H1 (cell line): ENCODE measurements around the gene GALNT15. TPM values are rescaled to one million over a fixed set of nuclear protein-coding genes. Genes with fewer than 3 reads are reported as not detected.

Source experiments
- CTCF ChIA-PET: fragments of 300-600 bp; sonication (Branson Sonifier 250); formaldehyde crosslinking; loops from one replicate; lab custom pipeline; 2021; ENCODE audit not compliant: partially characterized antibody; lab: Charles Lee
- POLR2A ChIA-PET: fragments of 300-600 bp; sonication (Branson Sonifier 250); formaldehyde crosslinking; loops from one replicate; lab custom pipeline; 2021; ENCODE audit warnings: inconsistent platforms; ENCODE audit not compliant: partially characterized antibody; lab: Charles Lee
- DNase-seq, 2 experiments: peaks; one replicate each; pipeline versions ENCODE4 v3.0.0 to v3.0.0-alpha.2; 2010 to 2022; ENCODE audit warnings: low spot score in 2 of 2, low read depth in 1 of 2, mixed read lengths in 1 of 2
- FAIRE-seq: peaks from 2 replicates; lab custom pipeline; 2011; peaks lifted over from hg19 to GRCh38; lab: Jason Lieb, UNC
- H2AFZ ChIP-seq: 2 replicates; pipeline ENCODE4 v1.8.1; 2012; ENCODE audit warnings: low read length, inconsistent platforms
- H2AK5ac ChIP-seq: 2 replicates; pipeline ENCODE4 v1.6.1; 2013; ENCODE audit warnings: low read depth, low read length
- H2BK120ac ChIP-seq: replicated peaks from 2 replicates; pipeline ENCODE3; 2013; ENCODE audit warnings: low read depth, low read length, inconsistent platforms
- H2BK12ac ChIP-seq: 2 replicates; pipeline ENCODE4 v1.6.1; 2013; ENCODE audit warnings: low read depth, low read length
- H2BK15ac ChIP-seq: 2 replicates; pipeline ENCODE4 v1.6.1; 2013; ENCODE audit warnings: low read length
- H2BK20ac ChIP-seq: 2 replicates; pipeline ENCODE4 v1.6.1; 2013; ENCODE audit warnings: low read length
- H2BK5ac ChIP-seq: 2 replicates; pipeline ENCODE4 v1.6.1; 2013; ENCODE audit warnings: low read depth, low read length
- H3K14ac ChIP-seq: 2 replicates; pipeline ENCODE4 v1.6.1; 2013; ENCODE audit warnings: inconsistent platforms; ENCODE audit not compliant: insufficient read length
- H3K18ac ChIP-seq: 2 replicates; pipeline ENCODE4 v1.6.1; 2013; ENCODE audit warnings: low read length; ENCODE audit errors: extremely low read depth
- H3K23ac ChIP-seq: 2 replicates; pipeline ENCODE4 v1.6.1; 2013; ENCODE audit warnings: inconsistent platforms; ENCODE audit not compliant: insufficient read length
- H3K23me2 ChIP-seq: 2 replicates; pipeline ENCODE4 v1.6.1; 2013; ENCODE audit warnings: low read depth, low read length
- H3K27ac ChIP-seq: 2 replicates; pipeline ENCODE4 v1.6.1; 2011; ENCODE audit warnings: low read depth, low read length, inconsistent platforms
- H3K27me3 ChIP-seq, 4 experiments: replicated peaks in 1 of 4; 1 replicate in 1 of 4; 2 replicates in 3 of 4; pipeline versions ENCODE4 v1.6.1 to v1.8.1; 2011 to 2013; ENCODE audit warnings: low read length in 3 of 4, mild to moderate bottlenecking in 3 of 4, inconsistent platforms in 2 of 4, mixed read lengths in 2 of 4, moderate library complexity in 1 of 4; ENCODE audit not compliant: control insufficient read depth in 3 of 4, insufficient read depth in 3 of 4; ENCODE audit errors: extremely low read depth in 1 of 4
- H3K36me3 ChIP-seq, 4 experiments: 2 replicates each; pipeline versions ENCODE4 v1.6.1 to v1.8.1; 2011 to 2013; ENCODE audit warnings: mild to moderate bottlenecking in 4 of 4, low read length in 3 of 4, moderate library complexity in 2 of 4, control low read depth in 1 of 4, inconsistent platforms in 1 of 4; ENCODE audit not compliant: insufficient read depth in 4 of 4, control insufficient read depth in 2 of 4
- H3K4ac ChIP-seq: replicated peaks from 2 replicates; pipeline ENCODE3; 2013; ENCODE audit warnings: low read length, low read depth, mixed read lengths, inconsistent platforms; ENCODE audit not compliant: insufficient read length
- H3K4me1 ChIP-seq, 4 experiments: replicated peaks in 1 of 4; 1 replicate in 1 of 4; 2 replicates in 3 of 4; pipeline versions ENCODE4 v1.6.1 to v1.8.1; 2011 to 2013; ENCODE audit warnings: low read length in 3 of 4, inconsistent platforms in 2 of 4, mixed read lengths in 1 of 4; ENCODE audit not compliant: insufficient read depth in 4 of 4, control insufficient read depth in 3 of 4
- H3K4me2 ChIP-seq, 2 experiments: 2 replicates each; pipeline versions ENCODE4 v1.6.1 to v1.8.1; 2011 to 2013; ENCODE audit warnings: low read depth in 2 of 2, low read length in 2 of 2, control low read depth in 1 of 2, inconsistent platforms in 1 of 2, mild to moderate bottlenecking in 1 of 2; ENCODE audit not compliant: insufficient read depth in 1 of 2
- H3K4me3 ChIP-seq, 4 experiments: fragments of 200-600, 300-600 bp in 1 of 4; sonication (generic), shearing (Covaris generic), sonication (Bioruptor Twin) in 1 of 4; 2 replicates each; pipeline versions ENCODE4 v1.5.1 to v1.8.1; 2011 to 2016; ENCODE audit warnings: low read length in 4 of 4, low read depth in 3 of 4, control low read depth in 2 of 4, inconsistent platforms in 2 of 4, mild to moderate bottlenecking in 2 of 4, mixed read lengths in 1 of 4, moderate library complexity in 1 of 4; ENCODE audit not compliant: insufficient read depth in 2 of 4; ENCODE audit errors: extremely low read depth in 1 of 4
- H3K56ac ChIP-seq: replicated peaks from 2 replicates; pipeline ENCODE3; 2013; ENCODE audit warnings: low read depth, mild to moderate bottlenecking, mixed read lengths, low read length, inconsistent platforms; ENCODE audit not compliant: insufficient read length
- H3K79me1 ChIP-seq: 2 replicates; pipeline ENCODE4 v1.6.1; 2013; ENCODE audit warnings: low read depth, low read length, control low read depth
- H3K79me2 ChIP-seq, 2 experiments: 2 replicates each; pipeline versions ENCODE4 v1.6.1 to v1.8.1; 2012 to 2013; ENCODE audit warnings: low read length in 2 of 2, mild to moderate bottlenecking in 2 of 2, inconsistent platforms in 1 of 2; ENCODE audit not compliant: insufficient read depth in 2 of 2, control insufficient read depth in 1 of 2
- H3K9ac ChIP-seq, 4 experiments: replicated peaks in 1 of 4; 1 replicate in 1 of 4; 2 replicates in 3 of 4; pipeline versions ENCODE4 v1.6.1 to v1.8.1; 2011 to 2013; ENCODE audit warnings: low read depth in 3 of 4, low read length in 3 of 4, control low read depth in 2 of 4, mild to moderate bottlenecking in 2 of 4, moderate library complexity in 2 of 4, inconsistent platforms in 1 of 4; ENCODE audit errors: extremely low read depth in 1 of 4
- H3K9me3 ChIP-seq, 2 experiments: 2 replicates each; pipeline versions ENCODE4 v1.6.1 to v1.8.1; 2012 to 2013; ENCODE audit warnings: mild to moderate bottlenecking in 2 of 2, moderate library complexity in 2 of 2, control low read depth in 1 of 2, inconsistent platforms in 1 of 2, low read depth in 1 of 2, low read length in 1 of 2, mixed read lengths in 1 of 2; ENCODE audit not compliant: insufficient read depth in 2 of 2
- H4K20me1 ChIP-seq, 2 experiments: replicated peaks in 1 of 2; 2 replicates each; pipeline versions ENCODE3 to v1.8.1; 2011 to 2013; ENCODE audit warnings: inconsistent platforms in 2 of 2, low read length in 2 of 2, mild to moderate bottlenecking in 1 of 2; ENCODE audit not compliant: insufficient read depth in 2 of 2, control insufficient read depth in 1 of 2
- H4K5ac ChIP-seq: 2 replicates; pipeline ENCODE4 v1.6.1; 2013; ENCODE audit warnings: low read length, low read depth, mixed read lengths, inconsistent platforms; ENCODE audit not compliant: insufficient read length
- H4K8ac ChIP-seq: 2 replicates; pipeline ENCODE4 v1.8.0; 2013; ENCODE audit warnings: mild to moderate bottlenecking, moderate library complexity, low read length, inconsistent platforms; ENCODE audit not compliant: insufficient read depth; ENCODE audit errors: extremely low read depth
- H4K91ac ChIP-seq: replicated peaks from 2 replicates; pipeline ENCODE3; 2013; ENCODE audit warnings: low read length, mixed read lengths, inconsistent platforms; ENCODE audit not compliant: insufficient read length
- NRF1 ChIP-seq: IDR thresholded peaks from 2 replicates; pipeline ENCODE4 v1.6.1; 2011; ENCODE audit warnings: mild to moderate bottlenecking, low read depth, low read length, improper control_type of control experiment
- RFX5 ChIP-seq: IDR thresholded peaks from 2 replicates; pipeline ENCODE4 v1.6.1; 2011; ENCODE audit warnings: low read depth, low read length, improper control_type of control experiment, borderline replicate concordance
- SP4 ChIP-seq: IDR thresholded peaks from 2 replicates; pipeline ENCODE4 v1.6.1; 2012; ENCODE audit warnings: low read length, inconsistent platforms
- WGBS, 2 experiments: shearing (Covaris generic) in 1 of 2; methylation state at CpG; one replicate each; pipeline versions ENCODE4 v1.1.6 to v1.1.7; 2013 to 2015; ENCODE audit warnings: low lambda C conversion rate in 2 of 2, mixed read lengths in 2 of 2, inconsistent platforms in 1 of 2, low coverage in 1 of 2, missing lambda C conversion rate in 1 of 2; ENCODE audit not compliant: insufficient replicate concordance in 2 of 2, insufficient coverage in 1 of 2, insufficient read length in 1 of 2; ENCODE audit errors: extremely low coverage in 1 of 2, missing lambda C conversion rate in 1 of 2; 5-methylcytosine and 5-hydroxymethylcytosine counted together
- polyA plus RNA-seq, 7 experiments: library from polyadenylated mRNA; depleted of rRNA in 3 of 7; stranded (reverse) in 5 of 7; unstranded in 2 of 7; fragments of >200 nt in 5 of 7; fragments of 200-250 nt in 2 of 7; gene quantifications; 1 replicate in 5 of 7; 2 replicates in 1 of 7; 4 replicates in 1 of 7; pipeline versions ENCODE4 v1.2.1 to v1.2.3, GENCODE V29; 2011 to 2013; ENCODE audit warnings: missing spikeins in 2 of 7, mixed read lengths in 2 of 7
- total RNA-seq: library from RNA; stranded (reverse); fragmentation: NEBNext Ultra II Directional; extraction: Animal tissue kit (Norgen Biotek cat#: 25700); gene quantifications from 2 replicates; pipeline ENCODE4 v1.2.1, GENCODE V29; 2021
- TF ChIP-seq, protein P1 (sequence below): IDR thresholded peaks from 2 replicates; pipeline ENCODE4 v1.6.1; 2012; ENCODE audit warnings: inconsistent platforms

The GALNT15 gene
- total and polyA plus RNA-seq, 2 of the 8 experiments (the other 6 are each of a cell fraction or from before 2014, with no cell fraction given), result 0.02 TPM; not detected in 1

DNA sequence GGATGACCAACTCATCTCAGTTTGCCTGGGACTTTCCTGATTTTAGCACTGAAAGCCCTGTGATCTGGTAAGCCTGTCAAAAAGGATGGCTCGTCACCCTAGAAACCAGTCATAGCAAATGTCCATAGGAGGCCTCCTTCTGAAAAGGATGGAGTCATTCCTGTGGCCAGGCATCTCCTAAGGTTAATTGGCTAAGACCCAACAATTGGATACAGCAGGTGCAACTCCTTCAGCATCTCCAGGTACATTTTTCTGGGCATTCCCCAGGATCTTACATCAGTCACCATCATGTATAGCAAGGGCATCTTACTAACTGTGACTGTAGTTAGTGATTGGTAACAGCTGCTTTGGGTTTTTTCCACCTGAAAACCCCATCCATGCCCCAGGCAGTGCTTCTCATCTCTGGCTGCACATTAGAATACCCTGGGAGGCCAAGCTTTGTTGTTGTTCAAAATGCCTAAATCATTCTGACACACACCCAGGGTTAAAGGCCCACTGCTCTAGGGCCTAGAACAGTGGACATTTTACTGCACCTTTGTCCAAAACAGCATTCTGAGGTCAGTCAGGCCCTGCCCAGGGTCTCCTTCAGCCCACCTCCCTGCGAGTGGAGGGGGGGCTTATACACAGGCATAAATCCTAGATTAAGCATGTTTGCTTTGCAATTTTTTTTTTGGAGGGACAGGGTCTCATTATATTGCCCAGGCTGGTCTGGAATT, 28.3 kb upstream of the GALNT15 start:
- FAIRE-seq, result no peak
- no peak overlapping the region for H3K4me3 ChIP-seq
- no peak overlapping the region for H3K23ac ChIP-seq
- H3K4me2 ChIP-seq, result no peak overlapping the region
- H4K91ac ChIP-seq, result no peak overlapping the region
- H3K79me1 ChIP-seq, result no peaks in the 10 kb centered on the region
- no peak overlapping the region for H3K18ac ChIP-seq
- H3K23me2 ChIP-seq, result no peaks in the 10 kb centered on the region
- H3K79me2 ChIP-seq, result no peaks in the 10 kb centered on the region
- no peaks in the 10 kb centered on the region for H3K4me1 ChIP-seq
- no peak overlapping the region for H2BK20ac ChIP-seq
- no peak overlapping the region for H2BK15ac ChIP-seq
- 75% methylated on average over 2 of the region's 2 CpGs; no CpG with 5 or more reads in 1 of the 2 experiments for WGBS, 2 experiments
- no peak overlapping the region for H2AFZ ChIP-seq
- no peak for TF ChIP-seq SP4
- no peak for TF ChIP-seq RFX5
- TF ChIP-seq, protein P1, sequence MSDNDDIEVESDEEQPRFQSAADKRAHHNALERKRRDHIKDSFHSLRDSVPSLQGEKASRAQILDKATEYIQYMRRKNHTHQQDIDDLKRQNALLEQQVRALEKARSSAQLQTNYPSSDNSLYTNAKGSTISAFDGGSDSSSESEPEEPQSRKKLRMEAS, result no peak
- TF ChIP-seq NRF1, result no peak
- no peaks in the 10 kb centered on the region for H4K20me1 ChIP-seq
- no peaks in the 10 kb centered on the region for H3K27me3 ChIP-seq
- no peak overlapping the region for H3K14ac ChIP-seq
- H2BK120ac ChIP-seq, result no peak overlapping the region
- no peak overlapping the region for H4K8ac ChIP-seq
- H3K4ac ChIP-seq, result no peak overlapping the region
- H2BK5ac ChIP-seq, result no peak overlapping the region
- no peak for DNase-seq
- no peak overlapping the region for H2AK5ac ChIP-seq
- peaks cover 11 to 21% of the 10 kb centered on the region in 2 experiments; a peak in 2 of 4 replicates for H3K9me3 ChIP-seq
- CTCF ChIA-PET, result interaction anchor here (1.2 kb wide), 1 partner anchor 16 kb away, joined by 3 read pairs; no protein-coding TSS in a partner anchor
- no peak overlapping the region for H2BK12ac ChIP-seq
- no peak overlapping the region for H3K56ac ChIP-seq
- no peak overlapping the region for H4K5ac ChIP-seq
- H3K36me3 ChIP-seq, result no peaks in the 10 kb centered on the region
- POLR2A ChIA-PET, result no interaction called here
- H3K9ac ChIP-seq, result no peak overlapping the region
- no peak overlapping the region for H3K27ac ChIP-seq
